ENCODE measurements around the gene ZNF219. TPM values are rescaled to one million over a fixed set of nuclear protein-coding genes. Genes with fewer than 3 reads are reported as not detected.

The ZNF219 gene
- total and polyA plus RNA-seq, 8 donors = 13.5 to 23.6 (median 17.0) TPM

DNA sequence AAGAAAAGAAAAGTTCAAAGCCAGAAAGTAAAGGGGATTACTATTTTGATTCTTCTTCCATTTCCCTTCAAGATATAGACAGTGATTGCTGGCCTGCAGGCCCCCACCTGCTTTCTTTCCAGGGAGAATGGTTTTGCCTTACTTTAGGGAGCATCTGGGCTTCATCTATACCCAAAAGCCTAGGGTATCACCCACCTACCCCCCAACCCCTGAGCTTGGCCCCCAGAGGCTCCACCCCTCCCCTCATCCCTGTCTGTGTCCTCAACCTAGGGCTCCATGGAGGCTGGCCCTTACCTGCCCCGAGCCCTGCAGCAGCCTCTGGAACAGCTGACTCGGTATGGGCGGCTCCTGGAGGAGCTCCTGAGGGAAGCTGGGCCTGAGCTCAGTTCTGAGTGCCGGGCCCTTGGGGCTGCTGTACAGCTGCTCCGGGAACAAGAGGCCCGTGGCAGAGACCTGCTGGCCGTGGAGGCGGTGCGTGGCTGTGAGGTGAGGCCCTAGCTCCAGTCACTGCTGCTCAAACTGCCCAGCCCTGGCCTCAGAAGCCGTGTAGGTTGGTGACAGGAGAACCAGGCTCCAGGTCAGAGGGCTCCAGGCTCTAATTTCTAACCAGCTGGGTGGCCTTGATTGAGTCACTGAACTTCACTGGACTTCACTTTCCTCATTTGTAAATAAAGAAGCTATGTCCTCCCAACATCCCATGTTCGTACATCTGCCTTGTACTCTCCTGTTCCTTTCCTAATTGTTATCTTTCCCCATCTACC, 14.7 kb downstream of the ZNF219 start:
- Histone ChIP-seq H3K36me3 (peaks cover 0 to 53% (median 0%) of the 10 kb centered on the region in 3 donors), H3K4me1 (no peaks in the 10 kb centered on the region), H3K4me3 (no peak overlapping the region), H3K27ac (no peak overlapping the region), H3K9me3 (no peaks in the 10 kb centered on the region), H3K27me3 (no peaks in the 10 kb centered on the region)
- 83 to 89% methylated on average over 11 of the region's 11 CpGs for WGBS, 2 donors
- intact Hi-C loops (cut with DNase I) = no loop called here
- TF ChIP-seq, protein P1, sequence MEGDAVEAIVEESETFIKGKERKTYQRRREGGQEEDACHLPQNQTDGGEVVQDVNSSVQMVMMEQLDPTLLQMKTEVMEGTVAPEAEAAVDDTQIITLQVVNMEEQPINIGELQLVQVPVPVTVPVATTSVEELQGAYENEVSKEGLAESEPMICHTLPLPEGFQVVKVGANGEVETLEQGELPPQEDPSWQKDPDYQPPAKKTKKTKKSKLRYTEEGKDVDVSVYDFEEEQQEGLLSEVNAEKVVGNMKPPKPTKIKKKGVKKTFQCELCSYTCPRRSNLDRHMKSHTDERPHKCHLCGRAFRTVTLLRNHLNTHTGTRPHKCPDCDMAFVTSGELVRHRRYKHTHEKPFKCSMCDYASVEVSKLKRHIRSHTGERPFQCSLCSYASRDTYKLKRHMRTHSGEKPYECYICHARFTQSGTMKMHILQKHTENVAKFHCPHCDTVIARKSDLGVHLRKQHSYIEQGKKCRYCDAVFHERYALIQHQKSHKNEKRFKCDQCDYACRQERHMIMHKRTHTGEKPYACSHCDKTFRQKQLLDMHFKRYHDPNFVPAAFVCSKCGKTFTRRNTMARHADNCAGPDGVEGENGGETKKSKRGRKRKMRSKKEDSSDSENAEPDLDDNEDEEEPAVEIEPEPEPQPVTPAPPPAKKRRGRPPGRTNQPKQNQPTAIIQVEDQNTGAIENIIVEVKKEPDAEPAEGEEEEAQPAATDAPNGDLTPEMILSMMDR (IDR thresholded peaks at IDR 0.05) = no peak
- FAIRE-seq (no peak), ATAC-seq (no peak), DNase-seq (peak in 1 of 6 donors; percentile 59)

DNA sequence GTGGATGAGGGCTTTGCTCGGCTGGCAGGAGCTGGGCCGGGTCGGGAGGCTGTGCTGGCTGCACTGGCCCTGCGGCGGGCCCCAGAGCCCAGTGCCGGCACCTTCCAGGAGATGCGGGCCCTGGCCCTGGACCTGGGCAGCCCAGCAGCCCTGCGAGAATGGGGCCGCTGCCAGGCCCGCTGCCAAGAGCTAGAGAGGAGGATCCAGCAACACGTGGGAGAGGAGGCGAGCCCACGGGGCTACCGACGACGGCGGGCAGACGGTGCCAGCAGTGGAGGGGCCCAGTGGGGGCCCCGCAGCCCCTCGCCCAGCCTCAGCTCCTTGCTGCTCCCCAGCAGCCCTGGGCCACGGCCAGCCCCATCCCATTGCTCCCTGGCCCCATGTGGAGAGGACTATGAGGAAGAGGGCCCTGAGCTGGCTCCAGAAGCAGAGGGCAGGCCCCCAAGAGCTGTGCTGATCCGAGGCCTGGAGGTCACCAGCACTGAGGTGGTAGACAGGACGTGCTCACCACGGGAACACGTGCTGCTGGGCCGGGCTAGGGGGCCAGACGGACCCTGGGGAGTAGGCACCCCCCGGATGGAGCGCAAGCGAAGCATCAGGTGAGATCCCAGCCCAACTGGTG, 16.8 kb downstream of the ZNF219 start:
- H3K27ac ChIP-seq = no peak overlapping the region
- TF ChIP-seq, protein P1 (IDR thresholded peaks at IDR 0.05) = no peak
- ATAC-seq (no peak), DNase-seq (peak in 1 of 6 donors; percentile 71), FAIRE-seq (no peak)
- H3K27me3 ChIP-seq = no peaks in the 10 kb centered on the region
- H3K36me3 ChIP-seq = peaks cover 0 to 70% (median 0%) of the 10 kb centered on the region in 3 donors
- intact Hi-C loops (cut with DNase I) = no loop called here
- no peaks in the 10 kb centered on the region for H3K9me3 ChIP-seq
- H3K4me3 ChIP-seq = no peak overlapping the region
- no peaks in the 10 kb centered on the region for H3K4me1 ChIP-seq
- WGBS, 2 donors = 88 to 90% methylated on average over 29 to 30 of the region's 30 CpGs

DNA sequence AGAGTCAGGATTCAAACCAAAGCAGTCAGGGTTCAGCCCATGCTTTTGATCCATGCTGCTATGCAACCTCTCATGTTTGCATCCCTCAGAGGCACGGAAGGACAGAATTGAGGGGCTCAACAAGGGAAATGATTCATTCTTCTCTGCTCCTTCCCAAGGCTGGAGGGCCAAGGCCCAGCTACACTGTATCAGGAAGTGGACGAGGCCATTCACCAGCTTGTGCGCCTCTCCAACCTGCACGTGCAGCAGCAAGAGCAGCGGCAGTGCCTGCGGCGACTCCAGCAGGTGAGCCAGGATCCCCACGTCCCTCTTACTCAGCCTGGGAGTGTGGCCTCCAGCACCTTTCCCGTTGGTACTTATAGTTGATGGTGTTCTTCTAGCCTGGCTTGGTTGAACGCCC, 19.7 kb downstream of the ZNF219 start:
- 85 to 86% methylated on average over 10 of the region's 10 CpGs for WGBS, 2 donors
- H3K4me1 ChIP-seq = no peaks in the 10 kb centered on the region
- intact Hi-C loops (cut with DNase I) = no loop called here
- H3K4me3 ChIP-seq = no peak overlapping the region
- ATAC-seq (no peak), FAIRE-seq (no peak), DNase-seq (no peak)
- no peaks in the 10 kb centered on the region for H3K9me3 ChIP-seq
- peaks cover 0 to 66% (median 11%) of the 10 kb centered on the region in 3 donors for H3K36me3 ChIP-seq
- H3K27me3 ChIP-seq = no peaks in the 10 kb centered on the region
- no peak overlapping the region for H3K27ac ChIP-seq
- TF ChIP-seq, protein P1 (IDR thresholded peaks at IDR 0.05) = no peak

DNA sequence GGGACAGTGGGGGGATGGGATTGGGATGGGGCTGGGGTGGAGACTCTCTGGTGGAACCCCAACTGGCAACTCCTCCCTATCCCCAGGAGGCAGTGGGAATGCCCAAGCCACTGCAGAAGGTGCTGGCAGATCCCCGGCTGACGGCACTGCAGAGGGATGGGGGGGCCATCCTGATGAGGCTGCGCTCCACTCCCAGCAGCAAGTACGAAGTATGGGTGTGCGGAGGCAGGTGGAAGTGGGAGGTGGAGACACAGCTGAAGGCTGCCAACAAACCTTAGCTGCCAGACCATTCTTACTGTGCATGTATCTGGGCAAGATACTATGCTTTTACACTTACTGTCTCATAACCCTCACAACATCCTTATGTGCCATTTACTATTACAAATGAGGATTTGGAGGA, 20.2 kb downstream of the ZNF219 start:
- FAIRE-seq = no peak
- no peaks in the 10 kb centered on the region for H3K9me3 ChIP-seq
- H3K36me3 ChIP-seq = peaks cover 0 to 66% (median 13%) of the 10 kb centered on the region in 3 donors

More for the DNA sequence above, 20.2 kb downstream of the ZNF219 start:
- DNase-seq = no peak
- Histone ChIP-seq H3K4me3 (no peak overlapping the region), H3K27ac (no peak overlapping the region), H3K27me3 (no peaks in the 10 kb centered on the region), H3K4me1 (no peaks in the 10 kb centered on the region)
- TF ChIP-seq, protein P1 (IDR thresholded peaks at IDR 0.05) = no peak
- intact Hi-C loops (cut with DNase I) = no loop called here
- WGBS, 2 donors = 91 to 95% methylated on average over 5 of the region's 5 CpGs
- ATAC-seq = no peak
